ENCODE measurements around the gene POU5F2. TPM values are rescaled to one million over a fixed set of nuclear protein-coding genes. Genes with fewer than 3 reads are reported as not detected.

POU5F2 gene
- total and polyA plus RNA-seq, 9 of the 15 experiments (the other 6 are each of a cell fraction or from before 2014, with no cell fraction given) = 0.01 to 0.40 (median 0.18) TPM; not detected in 2

GRCh38 chr5:93790401-93790800 lies 49.0 kb upstream of the POU5F2 start:
- Histone ChIP-seq H3K9ac (ENCODE audit: insufficient read depth in 1 of 2, low read depth in 2 of 2, low read length in 2 of 2) (no peak overlapping the region), H3K4me3 (no peak overlapping the region), H4K20me1 (replicated peaks; ENCODE audit: control insufficient read depth, insufficient read depth, low read length) (no peaks in the 10 kb centered on the region), H3K4me2 (ENCODE audit: insufficient read depth, low read length) (no peak overlapping the region), H3K79me2 (ENCODE audit: control insufficient read depth, insufficient read depth, low read length) (no peaks in the 10 kb centered on the region), H3K9me1 (ENCODE audit: control insufficient read depth, insufficient read depth, low read length) (no peaks in the 10 kb centered on the region), H3K27me3 (ENCODE audit: control insufficient read depth in 2 of 2, insufficient read depth in 2 of 2, low read length in 2 of 2) (no peaks in the 10 kb centered on the region), H3K36me3 (ENCODE audit: control insufficient read depth, insufficient read depth, low read length) (no peaks in the 10 kb centered on the region), H3K9me3 (replicated peaks; ENCODE audit: control insufficient read depth, insufficient read depth, low read depth, low read length) (no peaks in the 10 kb centered on the region), H2AFZ (ENCODE audit: low read depth, low read length) (no peak overlapping the region), H3K4me1 (replicated peaks in 1 of 2; ENCODE audit: control insufficient read depth in 2 of 2, insufficient read depth in 2 of 2, low read length in 2 of 2) (no peaks in the 10 kb centered on the region), H3K27ac (ENCODE audit: extremely low read depth, low read depth, low read length) (no peak overlapping the region)
- in situ Hi-C loops (cut with MboI) (no loop called here), intact Hi-C loops (cut with micrococcal nuclease) (no loop called here)
- no peak for ATAC-seq
- POLR2A ChIA-PET = no interaction called here
- WGBS (ENCODE audit: insufficient coverage, low coverage, missing lambda C conversion rate) = 0% methylated on average over 3 of the region's 3 CpGs
- no peak for TF ChIP-seq TCFL5 (CRISPR knock-in tag; conservative IDR thresholded peaks at IDR 0.05)
- TF ChIP-seq SMAD2 (IDR thresholded peaks at IDR 0.05; ENCODE audit: low read depth, low read length) = no peak
- TF ChIP-seq DPF2 (IDR thresholded peaks at IDR 0.05) = no peak
- TF ChIP-seq EZH2 (IDR thresholded peaks at IDR 0.05; ENCODE audit: borderline replicate concordance, low read depth, low read length) = no peak
- TF ChIP-seq, protein P1, sequence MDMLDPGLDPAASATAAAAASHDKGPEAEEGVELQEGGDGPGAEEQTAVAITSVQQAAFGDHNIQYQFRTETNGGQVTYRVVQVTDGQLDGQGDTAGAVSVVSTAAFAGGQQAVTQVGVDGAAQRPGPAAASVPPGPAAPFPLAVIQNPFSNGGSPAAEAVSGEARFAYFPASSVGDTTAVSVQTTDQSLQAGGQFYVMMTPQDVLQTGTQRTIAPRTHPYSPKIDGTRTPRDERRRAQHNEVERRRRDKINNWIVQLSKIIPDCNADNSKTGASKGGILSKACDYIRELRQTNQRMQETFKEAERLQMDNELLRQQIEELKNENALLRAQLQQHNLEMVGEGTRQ (CRISPR knock-in tag; IDR thresholded peaks at IDR 0.05) = no peak
- no peak for TF ChIP-seq ZNF3 (CRISPR knock-in tag; IDR thresholded peaks at IDR 0.05)
- CTCF ChIA-PET (ENCODE audit: low intra/inter-chr PET ratio) = no interaction called here
- FAIRE-seq = no peak
- no peak for DNase-seq (ENCODE audit: extremely low read depth in 1 of 4, low spot score in 3 of 4)
- BruUV-seq (replicated peaks) = no TSS peak

Measured in K562 (cell line).